A172 (cell line): ENCODE measurements around the gene SLC40A1. TPM values are rescaled to one million over a fixed set of nuclear protein-coding genes. Genes with fewer than 3 reads are reported as not detected.

Source experiments
- DNase-seq: peaks from one replicate; pipeline ENCODE4 v3.0.0-alpha.2; 2015; ENCODE audit warnings: low spot score
- total RNA-seq: library from RNA; depleted of rRNA; stranded (reverse); fragments of >200 nt; shearing (Covaris generic); gene quantifications from 2 replicates; pipeline ENCODE4 v1.2.3, GENCODE V29; 2014

The SLC40A1 gene
- total RNA-seq, 1 experiment from 2014 or later = 1.2 TPM

DNA sequence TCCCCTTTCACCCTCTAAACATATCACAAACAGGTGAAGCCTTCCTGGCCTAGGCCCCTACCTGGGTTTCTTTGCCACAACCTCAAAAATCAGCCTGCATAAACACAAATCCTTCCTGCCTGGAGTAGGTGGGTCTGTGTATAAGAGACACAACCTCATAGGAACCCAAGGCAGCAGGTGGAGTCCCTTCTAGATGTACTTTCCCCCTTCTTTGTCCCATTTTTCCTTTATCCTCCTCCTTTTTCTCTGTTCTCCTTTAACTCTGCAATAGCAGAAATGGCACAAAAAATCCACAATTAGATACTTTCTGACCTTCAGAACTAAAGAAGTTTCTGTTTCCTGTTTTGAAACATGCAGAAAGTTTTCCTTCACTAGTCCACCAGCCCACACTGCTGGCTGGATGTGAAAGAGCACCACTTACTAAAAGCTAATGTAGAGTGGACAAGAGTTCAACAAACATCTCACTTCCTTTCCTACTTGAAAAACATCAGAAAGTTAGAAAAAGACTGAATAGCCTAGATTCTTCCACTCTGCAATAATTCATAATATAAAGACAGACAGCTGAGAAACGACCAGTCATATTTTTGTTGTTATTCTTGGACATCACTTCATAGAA, 11.2 kb downstream of the SLC40A1 start:
- DNase-seq = no peak

DNA sequence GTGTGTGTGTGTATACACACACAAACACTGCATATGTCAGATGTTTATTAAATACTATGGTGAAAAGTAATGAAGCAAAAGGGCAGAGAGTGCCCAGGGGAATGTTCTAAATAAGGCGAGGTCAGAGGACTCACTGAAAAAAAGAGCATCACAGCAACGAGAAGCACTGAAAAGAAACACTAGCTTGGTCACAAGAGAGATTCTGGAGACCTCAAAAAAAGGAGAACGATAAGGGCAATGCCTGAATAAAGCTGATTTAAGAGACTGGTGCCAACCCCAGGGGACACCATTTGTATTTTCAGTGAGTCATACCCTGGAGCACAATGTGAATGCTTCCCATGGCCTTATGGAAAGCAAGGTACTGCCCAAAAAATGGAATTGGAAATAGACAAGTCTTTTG, 14.5 kb downstream of the SLC40A1 start:
- no peak for DNase-seq

DNA sequence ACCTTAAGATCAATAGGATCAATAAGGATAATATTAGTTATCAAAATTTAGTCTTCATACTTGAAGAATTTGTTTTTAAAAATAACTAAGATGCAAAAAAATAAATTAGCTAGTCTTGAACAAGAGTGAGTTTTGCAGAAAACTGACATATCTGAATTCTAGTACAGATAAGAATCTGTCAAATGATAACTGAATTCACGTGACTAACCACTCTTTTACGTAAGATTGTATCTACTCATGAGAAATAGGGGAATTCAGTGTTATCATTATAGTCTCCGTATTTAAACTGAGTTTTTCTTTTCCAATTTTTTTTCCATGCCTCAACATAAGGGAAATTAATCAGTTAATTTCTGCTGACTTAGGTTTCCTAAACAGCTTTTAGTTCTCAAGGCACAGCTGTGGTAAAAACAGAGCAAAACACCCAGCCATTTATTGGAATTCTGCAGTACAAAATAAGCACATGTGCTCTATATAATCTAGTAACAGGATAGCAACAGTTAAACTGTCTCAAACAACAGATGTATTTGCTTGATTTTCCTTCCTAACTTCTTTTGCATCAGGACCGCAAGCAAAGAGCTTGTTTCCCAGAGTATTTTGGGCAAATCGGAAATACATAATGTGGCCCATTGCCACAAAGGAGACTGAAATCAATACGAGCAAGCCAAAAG, 19.1 kb downstream of the SLC40A1 start:
- DNase-seq = no peak

DNA sequence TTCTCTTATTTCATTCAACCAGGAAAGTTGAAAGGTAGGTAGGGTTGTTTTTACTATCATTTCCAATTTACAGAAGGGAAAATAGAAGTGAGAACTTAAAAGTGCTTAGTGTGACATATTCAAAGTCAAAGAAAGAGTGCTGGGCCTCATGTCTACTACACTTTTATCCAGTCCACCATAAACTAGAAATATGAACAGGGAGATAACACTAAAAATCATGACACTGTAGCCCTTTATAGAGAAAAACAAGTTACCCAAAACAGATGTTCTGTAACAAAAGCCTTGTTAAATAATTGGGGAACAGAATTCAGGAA, 20.4 kb downstream of the SLC40A1 start:
- no peak for DNase-seq

DNA sequence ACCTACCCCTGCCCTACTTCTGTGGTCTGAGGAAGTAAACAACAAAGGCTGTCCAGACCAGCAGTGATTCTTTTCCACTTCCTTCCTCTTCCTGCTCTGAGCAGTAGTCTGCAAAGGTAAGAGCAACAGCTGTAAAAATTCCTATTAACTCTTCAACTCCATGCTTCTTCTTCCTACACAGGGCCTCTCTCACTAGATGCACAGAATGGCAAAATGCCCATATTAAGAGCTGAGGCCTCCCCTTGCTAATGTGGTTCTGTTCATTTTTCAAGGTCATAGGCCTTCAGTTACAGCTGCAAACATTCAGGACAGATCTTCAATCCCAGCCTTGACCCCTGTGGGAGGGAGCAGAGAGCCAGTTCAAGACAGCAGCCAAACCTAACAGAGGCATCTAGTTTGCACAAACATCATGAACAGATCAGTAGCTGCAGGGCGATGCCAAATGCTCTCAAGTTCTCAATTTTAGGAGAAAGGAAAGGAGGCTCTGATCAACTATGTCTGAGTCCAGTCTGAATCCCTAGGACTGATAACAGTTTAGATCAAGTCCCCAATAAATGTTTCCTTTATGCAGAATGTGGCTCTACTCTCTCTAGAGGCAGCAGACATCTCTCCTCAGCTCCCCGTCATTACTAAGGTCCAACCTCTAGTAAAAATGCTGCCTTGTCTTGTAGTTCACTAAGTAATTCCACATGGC, 20.9 kb downstream of the SLC40A1 start:
- no peak for DNase-seq

DNA sequence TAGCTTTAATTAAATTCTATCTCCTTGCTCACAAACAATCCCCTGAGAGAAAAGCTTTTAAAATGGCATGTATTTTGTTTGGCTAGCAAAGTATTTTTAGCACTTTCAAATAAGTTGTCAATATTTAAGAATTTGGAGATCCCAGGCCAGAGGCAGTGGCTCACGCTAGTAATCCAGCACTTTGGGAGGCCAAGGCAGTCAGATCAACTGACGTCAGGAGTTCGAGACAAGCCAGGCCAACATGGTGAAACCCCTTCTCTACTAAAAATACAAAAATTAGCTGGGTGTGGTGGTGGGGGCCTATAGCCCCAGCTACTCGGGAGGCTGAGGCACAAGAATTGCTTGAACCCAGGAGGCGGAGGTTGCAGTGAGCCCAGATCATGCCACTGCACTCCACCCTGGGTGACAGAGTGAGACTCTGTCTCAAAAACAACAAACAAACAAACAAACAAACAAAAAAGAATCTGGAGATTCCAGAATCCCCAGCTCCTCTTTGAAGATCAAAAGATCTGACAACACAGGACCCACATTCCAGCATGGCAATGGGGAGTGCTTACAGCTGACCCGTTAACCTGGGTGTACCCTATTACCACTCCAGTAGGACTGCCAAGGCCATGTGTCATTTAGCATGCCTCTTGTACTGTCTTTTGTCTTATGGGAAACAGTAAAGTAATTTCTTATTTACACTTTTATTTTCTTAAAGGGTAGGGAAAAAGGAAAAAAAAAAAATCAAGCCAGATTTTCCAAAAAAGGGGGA, 21.9 kb downstream of the SLC40A1 start:
- no peak for DNase-seq

DNA sequence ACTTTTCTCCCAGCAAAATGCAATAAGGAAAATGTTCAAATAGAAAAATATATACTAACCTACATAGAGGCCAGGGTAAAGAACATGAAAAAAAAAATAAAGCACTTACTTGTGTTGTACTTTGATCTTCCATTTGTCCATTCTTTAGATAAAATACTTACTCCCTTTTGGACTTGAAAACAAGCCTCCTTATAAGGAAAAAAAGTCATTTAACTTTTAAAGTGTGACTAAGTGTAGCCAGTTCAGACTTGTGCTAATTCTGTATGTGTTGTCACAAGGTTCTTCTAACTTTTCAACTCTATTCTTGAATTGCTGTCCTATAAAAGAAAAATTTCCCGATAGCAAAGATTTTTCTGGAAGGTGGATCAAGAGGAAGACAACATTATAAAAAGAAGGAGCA, 23.2 kb downstream of the SLC40A1 start:
- no peak for DNase-seq

DNA sequence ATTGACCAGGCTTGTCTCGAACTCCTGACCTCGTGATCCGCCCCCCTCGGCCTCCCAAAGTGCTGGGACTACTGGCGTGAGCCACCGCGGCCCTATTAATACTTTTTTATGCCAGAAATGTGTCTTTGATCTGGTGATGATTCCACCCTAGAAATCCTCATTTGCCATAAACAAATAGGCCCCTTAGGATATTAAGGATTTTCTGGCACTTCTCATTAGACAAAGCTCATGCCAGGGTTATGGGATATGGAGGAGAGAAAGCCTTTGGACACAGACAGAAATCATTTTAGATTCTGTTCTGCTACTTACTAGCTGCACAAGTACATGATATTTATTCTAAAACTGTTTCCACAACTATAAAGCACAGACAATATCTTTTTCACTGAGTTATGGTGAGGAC, 24.1 kb downstream of the SLC40A1 start:
- DNase-seq = no peak

DNA sequence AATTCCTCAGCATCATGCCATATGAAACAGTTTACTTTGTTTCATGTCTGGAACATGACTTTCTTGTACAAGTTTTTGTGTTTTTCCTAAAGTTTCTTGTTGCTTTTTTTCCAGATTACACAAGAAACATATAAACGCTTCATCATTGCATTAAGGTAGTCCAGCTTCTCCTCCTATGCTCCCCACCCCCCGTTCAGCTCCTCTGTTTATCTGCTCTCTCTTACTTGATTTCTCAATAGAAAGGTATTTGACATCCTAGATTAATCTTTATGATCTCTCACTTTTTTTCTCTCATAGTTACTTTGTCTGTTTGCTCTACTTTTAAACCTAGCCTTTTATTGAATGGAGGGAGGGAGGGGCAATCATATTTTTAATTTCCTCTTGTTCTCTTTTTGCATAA, 25.4 kb downstream of the SLC40A1 start:
- DNase-seq = no peak

DNA sequence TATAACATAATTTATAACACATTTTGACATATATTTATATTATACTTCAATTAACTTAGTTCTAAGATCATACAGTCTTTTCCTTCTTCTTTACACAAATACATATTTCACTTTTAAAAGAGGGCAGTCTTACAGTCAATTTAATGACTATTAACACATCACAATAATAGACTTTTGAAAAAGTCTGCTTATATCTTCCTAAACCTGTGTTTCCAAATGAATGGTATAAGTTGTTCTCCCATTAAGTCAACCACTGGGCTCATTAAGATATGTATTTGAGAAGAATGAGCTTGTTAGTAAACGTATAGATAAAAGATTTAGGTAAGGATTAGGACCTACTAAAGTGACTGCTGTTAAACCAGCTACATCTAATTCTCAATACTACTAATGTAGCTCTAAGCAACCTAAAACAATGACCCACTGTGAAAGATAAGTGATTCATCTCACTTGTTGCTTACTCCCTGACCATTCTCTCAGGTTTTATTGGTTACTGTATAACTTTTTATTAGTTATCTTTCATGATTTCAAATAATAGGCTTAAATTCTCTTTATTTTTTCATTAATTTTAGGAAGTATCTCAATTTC, 27.0 kb downstream of the SLC40A1 start:
- no peak for DNase-seq

DNA sequence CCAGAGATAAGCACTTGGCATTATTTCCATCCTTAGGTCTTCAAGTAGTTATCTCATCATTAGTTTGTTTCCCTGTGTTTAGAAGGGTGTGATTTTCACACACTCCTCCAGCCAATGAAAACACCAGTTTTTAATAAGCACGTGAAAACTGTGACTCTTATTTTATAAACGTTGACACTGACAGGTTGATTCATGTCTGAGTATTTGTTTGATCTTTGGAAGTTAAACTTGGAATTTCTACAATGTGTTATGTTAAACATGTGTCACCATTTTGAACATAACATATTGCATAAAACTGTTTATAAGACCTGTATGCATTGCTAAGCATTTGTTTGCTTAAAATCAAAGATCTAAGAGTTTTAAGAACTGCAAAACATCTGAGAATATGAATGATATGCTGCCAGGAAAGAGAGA, 27.6 kb downstream of the SLC40A1 start:
- peak; percentile 16 for DNase-seq

DNA sequence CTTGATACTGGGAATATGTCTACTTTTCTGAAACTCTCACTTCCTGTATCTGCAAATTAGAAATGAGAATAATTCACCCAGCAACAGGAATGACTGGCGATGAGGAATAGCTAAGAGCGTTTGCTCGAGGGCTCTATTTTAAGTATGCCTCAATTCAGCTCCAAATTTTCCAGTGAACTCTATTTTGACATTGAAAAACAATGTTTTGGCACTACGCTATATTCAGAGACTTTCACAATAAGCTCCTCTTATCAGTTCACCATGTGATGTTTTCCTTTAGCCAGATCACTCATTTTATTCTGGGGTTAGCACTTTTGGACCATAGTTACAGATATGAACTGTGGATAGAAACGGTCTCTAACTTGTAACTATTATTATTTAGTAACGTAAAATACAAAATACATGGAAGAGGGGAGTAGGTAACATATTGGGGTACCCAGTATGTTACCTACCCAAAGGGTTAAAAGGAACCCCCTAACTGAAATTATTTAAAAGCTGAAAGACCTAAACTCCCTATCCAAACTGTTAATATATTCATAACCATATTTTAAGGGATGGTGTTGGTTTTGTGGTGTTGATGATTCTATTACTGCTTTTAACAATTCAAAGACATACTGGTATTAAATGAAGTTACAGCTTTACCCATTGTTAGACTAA, 28.1 kb downstream of the SLC40A1 start:
- DNase-seq = no peak

DNA sequence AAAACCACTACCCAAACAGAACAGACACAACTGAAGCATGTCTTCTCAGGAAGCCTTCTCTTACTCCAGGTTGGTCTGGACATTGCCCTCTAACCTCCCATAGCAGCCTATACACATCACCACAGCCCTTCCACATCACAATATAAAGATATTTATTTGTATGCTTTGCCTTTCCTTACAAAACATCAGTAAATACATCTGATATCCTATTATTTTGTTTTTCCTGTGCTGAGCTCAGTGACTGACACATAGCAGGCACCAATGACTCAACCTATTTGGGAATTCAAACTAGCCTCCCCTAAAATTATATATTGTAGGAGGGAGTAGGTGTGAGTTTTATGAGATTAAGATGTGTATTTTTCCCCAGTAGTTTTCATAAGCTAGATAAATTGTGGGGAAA, 28.8 kb downstream of the SLC40A1 start:
- no peak for DNase-seq

DNA sequence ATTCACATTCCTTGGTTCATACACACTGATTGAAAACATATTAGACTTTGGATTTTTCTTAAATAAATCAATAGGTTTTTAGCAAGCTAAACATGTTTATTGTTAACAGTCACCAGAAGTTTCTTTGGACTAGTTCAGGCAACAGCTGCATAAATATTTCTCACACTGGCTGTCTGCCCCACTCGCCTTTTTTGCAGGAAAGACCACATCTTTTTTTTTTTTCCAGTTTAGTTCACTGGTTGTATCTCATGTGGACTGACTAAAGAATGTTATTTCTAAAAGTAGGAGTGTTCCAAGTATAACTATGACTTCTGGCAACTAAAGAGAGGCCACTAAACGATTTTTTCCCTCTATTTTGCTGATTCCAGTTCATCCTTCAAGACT, 31.1 kb downstream of the SLC40A1 start:
- DNase-seq = no peak

DNA sequence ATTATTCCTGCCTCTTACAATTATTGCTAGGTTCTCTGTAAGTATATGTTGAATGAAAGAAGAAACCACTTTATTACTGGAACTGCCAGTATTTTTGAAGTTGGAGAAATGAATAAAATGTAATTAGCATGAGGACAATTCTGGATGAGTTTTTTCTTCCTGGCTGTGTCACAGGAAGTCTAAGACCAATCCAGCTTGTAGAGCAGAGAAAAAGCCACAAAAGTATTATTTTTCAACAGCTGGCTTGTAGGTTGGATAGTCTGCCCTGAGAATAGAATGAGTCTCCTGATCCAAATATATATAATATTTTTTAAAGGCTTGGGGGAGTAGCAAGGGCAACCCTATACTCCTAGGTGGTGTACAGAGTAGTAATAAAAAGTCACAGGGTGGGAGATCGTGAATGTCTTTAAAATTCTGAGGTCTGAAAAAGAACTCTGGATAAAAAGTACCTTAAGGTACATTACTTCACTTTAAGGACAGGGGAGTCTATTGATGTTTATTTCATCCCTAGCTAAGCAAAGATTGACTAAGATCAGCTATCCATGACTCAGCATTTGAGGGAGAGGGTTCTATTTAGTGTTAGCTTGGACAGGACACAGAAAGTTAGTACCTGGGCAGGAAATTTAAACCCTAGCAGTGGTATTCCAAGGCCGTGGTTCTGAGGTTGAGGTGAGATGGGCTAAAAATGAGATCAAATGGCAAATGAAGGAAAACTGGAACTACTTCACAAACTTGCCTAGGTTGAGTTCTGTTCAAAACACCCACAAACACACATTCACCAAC, 31.7 kb downstream of the SLC40A1 start:
- no peak for DNase-seq

DNA sequence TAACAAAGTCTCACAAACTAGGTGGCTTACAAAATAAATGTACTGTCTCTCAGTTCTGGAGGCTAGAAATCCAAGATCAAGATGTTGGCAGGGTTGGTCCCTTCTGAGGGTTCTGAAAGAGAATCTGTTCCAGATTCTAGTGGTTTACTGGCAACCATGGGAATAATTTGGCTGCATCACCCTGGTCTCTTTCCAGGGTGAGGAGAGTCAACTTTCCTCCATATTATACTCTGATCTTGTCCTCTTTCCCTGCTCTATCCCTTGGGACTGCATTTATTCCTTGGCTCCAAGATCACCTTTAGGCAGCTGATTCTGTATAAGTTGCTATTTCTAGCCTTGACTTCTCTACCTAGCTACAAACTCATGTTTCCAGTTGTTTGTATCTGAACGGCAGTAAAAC, 35.2 kb downstream of the SLC40A1 start:
- no peak for DNase-seq

DNA sequence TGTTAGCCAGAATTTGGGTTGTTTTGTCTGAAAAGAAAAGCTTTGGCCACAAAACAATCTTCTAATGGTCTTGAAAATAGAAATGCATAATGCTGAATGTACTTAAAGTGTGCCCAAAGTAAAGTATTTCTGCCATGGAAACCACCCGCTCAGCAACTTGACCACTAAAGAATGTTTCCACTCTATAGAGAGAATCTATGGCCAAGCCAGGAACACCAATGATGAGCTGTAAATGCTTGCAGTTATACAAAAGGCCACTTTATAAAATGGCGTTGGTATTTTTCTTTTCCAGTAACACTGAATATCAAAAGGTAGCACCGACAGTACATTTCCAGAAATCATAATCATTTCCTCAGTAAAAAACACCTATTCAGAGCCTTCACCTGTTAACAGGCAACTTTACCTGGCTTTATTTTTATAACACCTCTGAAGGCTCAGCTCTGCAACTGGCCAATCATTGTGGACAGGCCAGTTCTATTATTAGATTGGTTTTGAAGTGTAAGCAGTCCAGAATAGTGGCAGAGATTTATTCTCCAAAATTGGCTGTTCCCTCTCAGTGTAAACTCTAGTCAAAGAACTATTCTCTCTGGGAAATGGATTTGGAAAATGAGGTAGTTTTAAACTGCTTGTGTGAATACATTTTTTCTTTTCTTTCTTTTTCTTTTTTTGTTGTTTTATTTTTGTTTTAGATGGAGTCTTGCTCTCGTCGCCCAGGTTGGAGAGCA, 36.1 kb downstream of the SLC40A1 start:
- no peak for DNase-seq

DNA sequence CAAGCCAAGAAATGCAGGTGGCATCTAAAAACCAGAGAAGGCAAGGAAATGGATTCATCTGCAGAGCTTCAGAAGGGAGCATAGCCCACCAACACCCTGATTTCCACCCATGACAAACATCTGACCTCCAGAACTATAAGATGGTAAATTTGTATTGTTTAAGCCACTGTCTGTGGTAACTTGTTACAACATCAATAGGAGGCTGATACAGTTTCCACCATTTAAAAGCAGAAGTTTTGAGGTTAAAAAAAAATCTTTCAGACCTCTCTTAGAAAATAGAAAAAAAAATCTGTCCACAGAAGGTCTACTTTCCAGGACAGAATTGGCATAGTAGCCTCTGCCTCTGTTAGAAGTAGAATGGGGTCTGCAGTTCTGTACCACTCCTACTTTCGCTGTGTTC, 37.2 kb downstream of the SLC40A1 start:
- no peak for DNase-seq

DNA sequence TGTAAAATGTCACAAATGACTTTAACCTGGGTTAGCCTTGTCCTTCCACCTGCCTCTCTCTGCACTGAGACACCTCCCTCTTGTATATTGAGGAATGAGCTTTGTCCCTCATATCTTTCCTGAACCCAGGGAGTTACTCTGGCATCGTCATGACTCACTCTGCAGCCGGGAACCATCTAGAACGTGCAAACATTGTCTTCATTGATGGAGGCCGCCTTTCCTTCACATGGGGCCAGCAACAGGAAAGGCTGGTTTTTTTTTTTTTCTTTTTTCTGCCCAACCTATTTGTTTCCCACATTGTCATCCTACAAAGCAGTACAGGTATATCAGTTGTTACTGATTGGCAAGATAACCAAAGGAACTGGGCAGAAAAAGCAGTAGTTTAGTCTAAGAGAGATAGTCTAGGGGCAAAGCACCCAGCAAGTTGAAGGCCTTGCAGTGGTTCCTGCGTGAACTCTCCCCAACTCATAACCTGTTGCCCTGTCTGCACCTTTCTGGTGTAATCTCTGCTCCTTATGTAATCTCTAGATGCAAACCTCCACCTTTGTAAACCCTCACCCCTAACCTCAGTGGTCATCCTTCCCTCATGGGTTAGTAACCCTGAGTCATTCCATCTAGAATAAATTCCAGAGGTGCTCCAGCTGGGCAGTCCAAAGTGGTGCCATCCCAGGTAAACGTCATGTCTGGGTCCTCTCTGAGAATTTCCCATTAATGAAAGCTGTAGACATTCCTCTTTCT, 38.3 kb downstream of the SLC40A1 start:
- no peak for DNase-seq

DNA sequence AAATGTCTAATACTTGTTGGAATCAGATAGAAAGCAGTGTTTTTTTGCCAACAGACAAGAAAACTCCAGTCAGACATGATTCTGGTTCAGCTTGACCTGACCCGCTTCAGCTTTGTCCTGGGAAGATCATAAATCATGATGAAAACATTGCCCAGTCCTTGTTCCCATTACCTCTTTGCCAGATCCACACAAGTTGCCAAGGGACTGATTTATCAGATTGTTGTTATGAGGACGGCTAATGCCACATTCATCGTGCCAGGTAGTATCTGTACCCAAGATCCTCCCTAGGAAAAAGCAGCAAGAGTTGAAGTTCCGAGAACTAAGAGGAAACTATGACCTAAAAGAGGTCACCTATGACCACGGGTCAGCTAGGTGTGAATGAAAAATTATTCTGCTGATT, 39.0 kb downstream of the SLC40A1 start:
- DNase-seq = no peak
